Sigmoid colon (tissue), 7 donors: Measurements from ENCODE around the gene GRM8. TPM values are rescaled to one million over a fixed set of nuclear protein-coding genes. Genes with fewer than 3 reads are reported as not detected.

ENCODE experiments used
- DNase-seq: peaks from one replicate; pipeline ENCODE4 v3.0.0-alpha.2; 2019
- H3K27ac ChIP-seq, 4 donors: fragments of 200-600 bp; sonication (generic); one replicate each; pipeline ENCODE4 v1.5.1; 2016 to 2019; ENCODE audit warnings: mild to moderate bottlenecking in 1 of 4
- H3K27me3 ChIP-seq, 3 donors: fragments of 200-600 bp; sonication (generic); one replicate each; pipeline ENCODE4 v1.5.1; 2019; ENCODE audit warnings: mild to moderate bottlenecking in 1 of 3
- H3K36me3 ChIP-seq, 4 donors: fragments of 200-600 bp; sonication (generic); one replicate each; pipeline ENCODE4 v1.5.1; 2016 to 2019
- H3K4me1 ChIP-seq, 4 donors: fragments of 200-600 bp; sonication (generic); one replicate each; pipeline ENCODE4 v1.5.1; 2017 to 2019
- H3K4me3 ChIP-seq, 4 donors: fragments of 200-600 bp; sonication (generic); one replicate each; pipeline ENCODE4 v1.5.1; 2017 to 2019; ENCODE audit warnings: mild to moderate bottlenecking in 2 of 4, moderate library complexity in 1 of 4
- H3K9me3 ChIP-seq, 4 donors: fragments of 200-600 bp in 3 of 4; sonication (generic) in 3 of 4; one replicate each; pipeline versions ENCODE4 v1.5.1 to v1.6.1; 2013 to 2019
- EP300 ChIP-seq, 4 donors: sonication (generic); formaldehyde crosslinking; IDR thresholded peaks; one replicate each; pipeline ENCODE4 v1.6.1; 2017; ENCODE audit warnings: antibody characterized with exemption in 4 of 4
- POLR2A ChIP-seq, 2 donors: fragments of 450-650 bp; IDR thresholded peaks; one replicate each; pipeline ENCODE4 v1.6.1; 2016; ENCODE audit warnings: antibody characterized with exemption in 2 of 2, mild to moderate bottlenecking in 2 of 2, moderate library complexity in 2 of 2
- POLR2AphosphoS5 ChIP-seq, 4 donors: sonication (generic); formaldehyde crosslinking; IDR thresholded peaks; one replicate each; pipeline ENCODE4 v1.6.1; 2017; ENCODE audit warnings: antibody characterized with exemption in 4 of 4
- WGBS, 2 donors: extraction: QIAGEN DNeasy Blood & Tissue Kit; methylation state at CpG; one replicate each; pipeline ENCODE4 v1.1.7; 2013; 5-methylcytosine and 5-hydroxymethylcytosine counted together
- intact Hi-C: fragments of 100-400 bp; cut with DNase I; formaldehyde crosslinking; loops from one replicate; pipeline ENCODE4 v1.15.1; 2023
- polyA plus RNA-seq, 3 donors: library from polyadenylated mRNA; stranded (reverse); fragments of 200-250 nt; gene quantifications; one replicate each; pipeline ENCODE4 v1.2.3, GENCODE V29; 2013
- total RNA-seq, 4 donors: library from RNA; depleted of rRNA; stranded (reverse); fragments of >200 nt; gene quantifications; one replicate each; pipeline ENCODE4 v1.1.0, GENCODE V29; 2016
- TF ChIP-seq, protein P1 (sequence below), 4 experiments: fragments of 450-650 bp in 3 of 4; fragments of 200-600 bp in 1 of 4; IDR thresholded peaks; one replicate each; pipeline ENCODE4 v1.5.1; 2016 to 2019; ENCODE audit warnings: antibody characterized with exemption in 4 of 4, mild to moderate bottlenecking in 3 of 4, moderate library complexity in 2 of 4
- donor health status: healthy with polysubstance abuse.
- donor health status: Bipolar disorder and iron deficiency.
- donor health status: healthy.

The GRM8 gene
- total and polyA plus RNA-seq, 7 donors, result 0.27 to 1.9 (median 0.55) TPM; not detected in 4

DNA sequence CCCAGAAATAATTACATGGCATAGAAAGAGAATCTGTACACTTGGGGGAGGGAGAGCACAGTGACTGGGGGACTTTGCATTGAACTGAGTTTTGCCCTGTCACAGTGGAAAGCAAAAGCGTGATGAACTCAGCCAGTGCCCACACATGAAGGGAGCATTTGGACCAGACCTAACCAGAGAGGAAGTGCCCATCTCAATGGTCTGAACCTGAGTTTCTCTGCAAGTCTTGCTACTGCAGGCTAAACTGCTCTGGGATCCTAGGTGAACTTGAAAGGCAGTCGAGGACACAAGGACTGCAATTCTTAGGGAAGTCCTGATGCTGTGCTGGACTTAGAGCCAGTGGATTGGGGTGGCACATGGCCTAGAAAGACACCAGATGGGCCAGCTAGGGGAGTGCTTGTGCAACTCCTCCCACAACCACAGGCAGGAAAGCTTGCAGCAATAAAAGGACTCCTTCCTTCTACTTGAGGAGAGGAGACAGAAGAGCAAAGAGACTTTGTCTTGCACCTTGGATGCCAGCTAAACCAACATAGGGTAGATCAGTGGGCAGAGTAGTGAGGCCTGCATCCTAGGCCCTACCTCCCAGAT is 259.0 kb downstream of the GRM8 start:
- H3K9me3 ChIP-seq, result no peaks in the 10 kb centered on the region
- no peaks in the 10 kb centered on the region for H3K4me1 ChIP-seq
- intact Hi-C loops, result no loop called here
- H3K27me3 ChIP-seq, result no peaks in the 10 kb centered on the region
- H3K27ac ChIP-seq, result no peak overlapping the region
- no peaks in the 10 kb centered on the region for H3K36me3 ChIP-seq
- WGBS, 2 donors, result 84 to 87% methylated on average over 2 of the region's 2 CpGs
- no peak for TF ChIP-seq POLR2AphosphoS5 (IDR thresholded peaks at IDR 0.05)
- TF ChIP-seq POLR2A (IDR thresholded peaks at IDR 0.05), result no peak
- TF ChIP-seq, protein P1, sequence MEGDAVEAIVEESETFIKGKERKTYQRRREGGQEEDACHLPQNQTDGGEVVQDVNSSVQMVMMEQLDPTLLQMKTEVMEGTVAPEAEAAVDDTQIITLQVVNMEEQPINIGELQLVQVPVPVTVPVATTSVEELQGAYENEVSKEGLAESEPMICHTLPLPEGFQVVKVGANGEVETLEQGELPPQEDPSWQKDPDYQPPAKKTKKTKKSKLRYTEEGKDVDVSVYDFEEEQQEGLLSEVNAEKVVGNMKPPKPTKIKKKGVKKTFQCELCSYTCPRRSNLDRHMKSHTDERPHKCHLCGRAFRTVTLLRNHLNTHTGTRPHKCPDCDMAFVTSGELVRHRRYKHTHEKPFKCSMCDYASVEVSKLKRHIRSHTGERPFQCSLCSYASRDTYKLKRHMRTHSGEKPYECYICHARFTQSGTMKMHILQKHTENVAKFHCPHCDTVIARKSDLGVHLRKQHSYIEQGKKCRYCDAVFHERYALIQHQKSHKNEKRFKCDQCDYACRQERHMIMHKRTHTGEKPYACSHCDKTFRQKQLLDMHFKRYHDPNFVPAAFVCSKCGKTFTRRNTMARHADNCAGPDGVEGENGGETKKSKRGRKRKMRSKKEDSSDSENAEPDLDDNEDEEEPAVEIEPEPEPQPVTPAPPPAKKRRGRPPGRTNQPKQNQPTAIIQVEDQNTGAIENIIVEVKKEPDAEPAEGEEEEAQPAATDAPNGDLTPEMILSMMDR (IDR thresholded peaks at IDR 0.05), result no peak
- no peak for TF ChIP-seq EP300 (IDR thresholded peaks at IDR 0.05)
- H3K4me3 ChIP-seq, result no peak overlapping the region
- DNase-seq, result no peak

DNA sequence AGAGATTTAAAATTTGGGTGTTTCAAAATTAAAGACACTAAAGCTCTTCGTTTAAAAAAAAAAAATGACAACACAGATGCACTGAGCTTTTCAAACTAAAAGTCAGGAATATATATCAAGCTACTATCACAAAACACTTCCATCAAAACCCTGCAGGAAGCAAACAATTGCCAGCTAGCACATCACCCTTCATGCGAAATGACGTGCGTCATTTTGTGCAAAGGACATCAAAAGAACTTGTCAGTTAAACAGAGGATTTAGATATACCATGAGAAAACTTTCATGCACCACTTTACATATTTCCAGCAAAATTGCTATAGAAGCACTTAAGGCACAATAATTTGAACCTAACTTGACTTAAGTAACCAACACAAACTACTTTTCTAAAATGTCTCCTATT is 264.7 kb downstream of the GRM8 start:
- DNase-seq, result no peak
- Histone ChIP-seq H3K9me3 (no peaks in the 10 kb centered on the region), H3K4me3 (no peak overlapping the region), H3K27ac (no peak overlapping the region), H3K4me1 (no peaks in the 10 kb centered on the region), H3K36me3 (no peaks in the 10 kb centered on the region), H3K27me3 (no peaks in the 10 kb centered on the region)
- 89 to 91% methylated on average over 4 of the region's 4 CpGs for WGBS, 2 donors
- TF ChIP-seq POLR2A (IDR thresholded peaks at IDR 0.05), result no peak
- intact Hi-C loops, result no loop called here

DNA sequence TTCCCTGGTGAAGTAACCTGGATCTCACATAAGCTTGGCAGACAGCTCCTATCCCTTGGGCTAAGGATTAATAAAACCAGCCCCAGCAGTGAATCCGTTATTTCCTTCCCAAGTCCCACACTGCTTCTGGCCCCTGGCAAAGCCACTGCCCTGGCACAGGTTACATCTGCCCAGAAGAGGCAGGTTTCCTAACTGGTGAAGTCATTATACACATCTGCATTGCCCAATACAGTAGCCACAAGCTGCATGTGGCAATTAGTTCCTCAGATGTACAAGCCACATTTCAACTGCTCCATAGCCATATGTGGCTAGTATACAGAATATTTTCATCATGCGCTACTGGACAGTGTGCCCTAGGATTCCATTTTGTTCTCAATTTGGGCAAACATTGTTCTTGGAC is 273.0 kb downstream of the GRM8 start:
- no peak overlapping the region for H3K4me3 ChIP-seq
- no peaks in the 10 kb centered on the region for H3K36me3 ChIP-seq
- no peak for DNase-seq
- H3K27ac ChIP-seq, result no peak overlapping the region
- no peak for TF ChIP-seq EP300 (IDR thresholded peaks at IDR 0.05)
- no peak for TF ChIP-seq POLR2A (IDR thresholded peaks at IDR 0.05)
- TF ChIP-seq, protein P1 (IDR thresholded peaks at IDR 0.05), result no peak
- no peaks in the 10 kb centered on the region for H3K4me1 ChIP-seq
- no peaks in the 10 kb centered on the region for H3K27me3 ChIP-seq
- H3K9me3 ChIP-seq, result no peaks in the 10 kb centered on the region
- intact Hi-C loops, result no loop called here
- 70 to 72% methylated on average over 2 of the region's 2 CpGs for WGBS, 2 donors

DNA sequence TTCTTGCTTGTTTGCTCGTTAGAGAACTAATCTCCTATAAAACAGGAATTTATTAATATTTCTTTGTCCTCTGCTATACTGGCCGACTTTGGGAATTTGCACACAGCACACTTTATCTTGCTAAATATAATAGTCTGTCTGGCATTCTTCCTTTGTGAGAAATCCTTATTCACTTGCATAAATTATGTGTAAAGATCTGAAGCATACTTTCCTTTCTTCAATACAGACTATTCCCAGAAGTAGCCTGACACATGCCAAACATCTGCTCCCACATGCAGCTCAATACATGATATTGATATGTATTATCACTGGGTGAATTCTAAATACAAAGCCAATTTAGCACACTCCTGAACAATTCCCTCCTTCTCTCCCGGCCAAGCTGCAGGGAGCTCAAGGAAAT is 273.9 kb downstream of the GRM8 start:
- Histone ChIP-seq H3K27ac (no peak overlapping the region), H3K9me3 (no peaks in the 10 kb centered on the region), H3K4me1 (no peaks in the 10 kb centered on the region), H3K36me3 (no peaks in the 10 kb centered on the region), H3K27me3 (no peaks in the 10 kb centered on the region), H3K4me3 (no peak overlapping the region)
- intact Hi-C loops, result no loop called here
- no peak for TF ChIP-seq POLR2A (IDR thresholded peaks at IDR 0.05)
- TF ChIP-seq EP300 (IDR thresholded peaks at IDR 0.05), result no peak
- TF ChIP-seq, protein P1 (IDR thresholded peaks at IDR 0.05), result no peak
- TF ChIP-seq POLR2AphosphoS5 (IDR thresholded peaks at IDR 0.05), result no peak
- 83 to 88% methylated on average over 3 of the region's 3 CpGs for WGBS, 2 donors
- no peak for DNase-seq

DNA sequence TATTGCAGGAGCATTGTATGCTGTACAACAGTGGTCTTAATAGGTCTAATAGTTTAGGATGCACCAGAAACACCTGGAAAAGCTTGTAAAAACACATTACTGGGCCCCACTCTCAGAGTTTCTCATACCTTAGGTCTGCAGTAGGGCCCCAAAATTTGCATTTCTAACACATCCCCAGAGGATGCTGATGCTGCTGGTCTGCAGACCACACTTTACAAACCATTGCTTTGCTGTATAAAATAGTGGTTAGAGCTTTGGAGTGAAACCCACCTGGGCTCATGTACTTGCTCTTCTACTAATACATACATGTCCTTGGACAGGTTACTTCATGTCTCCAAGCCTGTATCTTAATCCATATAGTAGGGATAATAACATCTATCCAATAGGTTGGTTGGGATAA is 279.7 kb downstream of the GRM8 start:
- H3K27ac ChIP-seq, result no peak overlapping the region
- no peaks in the 10 kb centered on the region for H3K36me3 ChIP-seq
- no peaks in the 10 kb centered on the region for H3K4me1 ChIP-seq
- no peaks in the 10 kb centered on the region for H3K27me3 ChIP-seq
- H3K9me3 ChIP-seq, result no peaks in the 10 kb centered on the region
- intact Hi-C loops, result no loop called here
- no peak overlapping the region for H3K4me3 ChIP-seq
- TF ChIP-seq, protein P1 (IDR thresholded peaks at IDR 0.05), result no peak
- TF ChIP-seq POLR2AphosphoS5 (IDR thresholded peaks at IDR 0.05) (no peak), EP300 (IDR thresholded peaks at IDR 0.05) (no peak), POLR2A (IDR thresholded peaks at IDR 0.05) (no peak)
- no peak for DNase-seq
